Immature natural killer cell (primary cell): Measurements from ENCODE around the gene RNF224. TPM values are rescaled to one million over a fixed set of nuclear protein-coding genes. Genes with fewer than 3 reads are reported as not detected.
A peak's percentile ranks its signal among the peaks of the same experiment; 100 is the strongest.

Source experiments
- DNase-seq, 3 donors: peaks; one replicate each; pipeline ENCODE4 v3.0.0; 2022; ENCODE audit warnings: mixed read lengths in 1 of 3
- H3K27ac Mint-ChIP-seq, 6 donors: one replicate each; pipeline ENCODE4 v1.8.0; 2020; ENCODE audit warnings: mixed read lengths in 6 of 6, mild to moderate bottlenecking in 5 of 6, inconsistent platforms in 4 of 6, moderate library complexity in 3 of 6
- H3K27me3 Mint-ChIP-seq, 3 donors: one replicate each; pipeline ENCODE4 v1.8.0; 2020 to 2021; ENCODE audit warnings: low read depth in 3 of 3, mild to moderate bottlenecking in 3 of 3, mixed read lengths in 3 of 3, moderate library complexity in 3 of 3, inconsistent platforms in 1 of 3
- H3K36me3 Mint-ChIP-seq, 3 donors: one replicate each; pipeline ENCODE4 v1.8.0; 2020; ENCODE audit warnings: mixed read lengths in 3 of 3, inconsistent platforms in 2 of 3, mild to moderate bottlenecking in 2 of 3
- H3K4me1 Mint-ChIP-seq, 2 donors: one replicate each; pipeline ENCODE4 v1.8.0; 2020; ENCODE audit warnings: inconsistent platforms in 2 of 2, mild to moderate bottlenecking in 2 of 2, mixed read lengths in 2 of 2, moderate library complexity in 1 of 2
- H3K4me3 Mint-ChIP-seq, 5 donors: one replicate each; pipeline ENCODE4 v1.8.0; 2020; ENCODE audit warnings: mild to moderate bottlenecking in 5 of 5, mixed read lengths in 5 of 5, inconsistent platforms in 3 of 5, moderate library complexity in 3 of 5
- H3K9me3 Mint-ChIP-seq, 6 donors: one replicate each; pipeline ENCODE4 v1.8.0; 2020; ENCODE audit warnings: mild to moderate bottlenecking in 6 of 6, mixed read lengths in 6 of 6, inconsistent platforms in 4 of 6, moderate library complexity in 3 of 6
- polyA plus RNA-seq, 3 donors: library from polyadenylated mRNA; unstranded; fragments of 300-500 nt; fragmentation: Illumina TruSeq; gene quantifications; one replicate each; pipeline ENCODE4 v1.2.3, GENCODE V29; 2021

The RNF224 gene
- polyA plus RNA-seq, 3 donors from 2014 or later: not detected

- Mint-ChIP-seq H3K36me3 (no peaks in the 10 kb centered on the region), H3K4me3 (peak overlapping the region in 3 of 5 donors; percentile 24 to 46 (median 24)), H3K27me3 (peaks cover 0 to 4% (median 0%) of the 10 kb centered on the region in 3 donors), H3K9me3 (no peaks in the 10 kb centered on the region), H3K27ac (no peak overlapping the region), H3K4me1 (peaks cover 7 to 12% of the 10 kb centered on the region in 2 donors)
- no peak for DNase-seq
Observed at GRCh38 chr9:137198051-137198901, 29.0 kb upstream of the RNF224 start.

GRCh38 chr9:137198902-137199283 lies 28.4 kb upstream of the RNF224 start:
- H3K27ac Mint-ChIP-seq: no peak overlapping the region
- H3K4me1 Mint-ChIP-seq: peaks cover 10 to 12% of the 10 kb centered on the region in 2 donors
- H3K4me3 Mint-ChIP-seq: peak overlapping the region in 1 of 5 donors; percentile 24

GRCh38 chr9:137199411-137200121 lies 27.7 kb upstream of the RNF224 start:
- Mint-ChIP-seq H3K27me3 (peaks cover 0 to 4% (median 0%) of the 10 kb centered on the region in 3 donors), H3K27ac (peak overlapping the region in 1 of 6 donors; percentile 48), H3K36me3 (no peaks in the 10 kb centered on the region), H3K4me1 (peaks cover 15 to 18% of the 10 kb centered on the region in 2 donors), H3K4me3 (peak overlapping the region; percentile 61 to 81 (median 66)), H3K9me3 (no peaks in the 10 kb centered on the region)
- no peak for DNase-seq

More at GRCh38 chr9:137198902-137199283, 28.4 kb upstream of the RNF224 start:
- Mint-ChIP-seq H3K36me3 (no peaks in the 10 kb centered on the region), H3K27me3 (peaks cover 0 to 4% (median 0%) of the 10 kb centered on the region in 3 donors), H3K9me3 (no peaks in the 10 kb centered on the region)
- no peak for DNase-seq

- Mint-ChIP-seq H3K4me3 (peak within 1 kb of the TSS; percentile 83 to 87 (median 86)), H3K9me3 (no peaks in the 10 kb centered on the region), H3K36me3 (no peaks in the 10 kb centered on the region), H3K4me1 (peaks cover 21 to 24% of the 10 kb centered on the region in 2 donors), H3K27ac (peak within 1 kb of the TSS; percentile 74 to 91 (median 80)), H3K27me3 (peaks cover 0 to 4% (median 0%) of the 10 kb centered on the region in 3 donors)
- DNase-seq: peak; percentile 99
Observed at GRCh38 chr9:137200311-137201204, 26.7 kb upstream of the RNF224 start, which contains the start of gene TPRN. TSS of gene TPRN (minus strand) at chr9:137200741. CDS start at chr9:137200711, 30 bp downstream.

- Mint-ChIP-seq H3K27me3 (peaks cover 0 to 4% (median 0%) of the 10 kb centered on the region in 3 donors), H3K36me3 (no peaks in the 10 kb centered on the region), H3K4me1 (peaks cover 28 to 31% of the 10 kb centered on the region in 2 donors), H3K9me3 (no peaks in the 10 kb centered on the region), H3K4me3 (peak overlapping the region; percentile 83 to 87 (median 86)), H3K27ac (peak overlapping the region; percentile 74 to 91 (median 80))
- no peak for DNase-seq
Observed at GRCh38 chr9:137201205-137201868, 26.0 kb upstream of the RNF224 start.

- H3K9me3 Mint-ChIP-seq: no peaks in the 10 kb centered on the region
- peaks cover 42 to 46% of the 10 kb centered on the region in 2 donors for H3K4me1 Mint-ChIP-seq
- peaks cover 0 to 4% (median 2%) of the 10 kb centered on the region in 3 donors for H3K27me3 Mint-ChIP-seq
- no peak for DNase-seq
- H3K4me3 Mint-ChIP-seq: peak overlapping the region in 1 of 5 donors; percentile 7
- no peak overlapping the region for H3K27ac Mint-ChIP-seq
- H3K36me3 Mint-ChIP-seq: no peaks in the 10 kb centered on the region
Observed at GRCh38 chr9:137202966-137203365, 24.3 kb upstream of the RNF224 start.

GRCh38 chr9:137204731-137205125 lies 22.6 kb upstream of the RNF224 start:
- H3K9me3 Mint-ChIP-seq: no peaks in the 10 kb centered on the region
- peak overlapping the region; percentile 86 to 96 (median 95) for H3K27ac Mint-ChIP-seq
- H3K27me3 Mint-ChIP-seq: peaks cover 0 to 4% (median 2%) of the 10 kb centered on the region in 3 donors
- H3K36me3 Mint-ChIP-seq: no peaks in the 10 kb centered on the region
- peaks cover 43 to 46% of the 10 kb centered on the region in 2 donors for H3K4me1 Mint-ChIP-seq
- H3K4me3 Mint-ChIP-seq: peak overlapping the region; percentile 90 to 91 (median 91)
- no peak for DNase-seq

- Mint-ChIP-seq H3K27me3 (peaks cover 0 to 4% (median 2%) of the 10 kb centered on the region in 3 donors), H3K9me3 (no peaks in the 10 kb centered on the region), H3K27ac (peak within 1 kb of the TSS; percentile 86 to 96 (median 95)), H3K4me1 (peaks cover 43 to 46% of the 10 kb centered on the region in 2 donors), H3K4me3 (peak within 1 kb of the TSS; percentile 90 to 91 (median 91)), H3K36me3 (no peaks in the 10 kb centered on the region)
- peak; percentile 91 to 92 (median 91) for DNase-seq
Observed at GRCh38 chr9:137205126-137206069, 21.9 kb upstream of the RNF224 start, which contains the start of the genes NDOR1 and TMEM203. TSS of gene NDOR1 (plus strand) at chr9:137205700. CDS start at chr9:137205778, 78 bp downstream. TSS of gene TMEM203 (minus strand) at chr9:137205648. CDS start at chr9:137205414, 234 bp downstream.

GRCh38 chr9:137206602-137207001 lies 20.7 kb upstream of the RNF224 start:
- H3K4me1 Mint-ChIP-seq: peaks cover 42 to 43% of the 10 kb centered on the region in 2 donors
- no peak for DNase-seq
- H3K27me3 Mint-ChIP-seq: peaks cover 0 to 2% (median 2%) of the 10 kb centered on the region in 3 donors
- peaks cover 0 to 1% (median 0%) of the 10 kb centered on the region in 6 donors for H3K9me3 Mint-ChIP-seq
- no peaks in the 10 kb centered on the region for H3K36me3 Mint-ChIP-seq
- H3K27ac Mint-ChIP-seq: peak overlapping the region; percentile 85 to 95 (median 89)
- H3K4me3 Mint-ChIP-seq: peak overlapping the region; percentile 83 to 91 (median 90)

GRCh38 chr9:137211532-137211931 lies 15.8 kb upstream of the RNF224 start:
- peaks cover 0 to 1% (median 0%) of the 10 kb centered on the region in 6 donors for H3K9me3 Mint-ChIP-seq
- no peak overlapping the region for H3K27ac Mint-ChIP-seq
- peaks cover 12 to 14% of the 10 kb centered on the region in 2 donors for H3K4me1 Mint-ChIP-seq
- DNase-seq: no peak
- H3K27me3 Mint-ChIP-seq: peaks cover 0 to 1% (median 0%) of the 10 kb centered on the region in 3 donors
- H3K4me3 Mint-ChIP-seq: no peak overlapping the region
- no peaks in the 10 kb centered on the region for H3K36me3 Mint-ChIP-seq

- H3K9me3 Mint-ChIP-seq: peaks cover 0 to 1% (median 0%) of the 10 kb centered on the region in 6 donors
- no peaks in the 10 kb centered on the region for H3K36me3 Mint-ChIP-seq
- peaks cover 3 to 4% of the 10 kb centered on the region in 2 donors for H3K4me1 Mint-ChIP-seq
- H3K27me3 Mint-ChIP-seq: no peaks in the 10 kb centered on the region
- H3K27ac Mint-ChIP-seq: no peak overlapping the region
- no peak overlapping the region for H3K4me3 Mint-ChIP-seq
- no peak for DNase-seq
Observed at GRCh38 chr9:137212520-137212919, 14.8 kb upstream of the RNF224 start.
